Measurements from ENCODE around the gene MYH15.
A peak's percentile ranks its signal among the peaks of the same experiment; 100 is the strongest.

MYH15 gene

DNA sequence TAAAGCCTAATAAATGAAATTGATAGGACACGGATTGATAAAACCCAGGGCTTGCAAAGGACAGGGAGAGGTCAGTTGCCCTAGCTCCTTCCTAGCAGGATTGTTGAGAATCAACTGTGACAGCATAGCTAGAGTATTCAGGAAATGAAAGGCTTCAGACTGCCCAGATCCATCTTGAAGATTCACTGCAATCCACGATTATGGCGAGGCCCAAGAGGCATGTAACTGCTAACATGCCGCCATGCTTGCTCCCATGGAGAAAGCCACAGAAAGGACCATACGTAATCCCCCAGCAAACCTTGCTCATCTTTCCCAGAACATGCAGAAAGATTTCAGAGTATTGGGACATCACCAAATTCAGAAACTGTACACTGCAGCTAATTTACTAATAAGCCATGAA, 41.3 kb downstream of the MYH15 start:
- DNase-seq, result no peak

DNA sequence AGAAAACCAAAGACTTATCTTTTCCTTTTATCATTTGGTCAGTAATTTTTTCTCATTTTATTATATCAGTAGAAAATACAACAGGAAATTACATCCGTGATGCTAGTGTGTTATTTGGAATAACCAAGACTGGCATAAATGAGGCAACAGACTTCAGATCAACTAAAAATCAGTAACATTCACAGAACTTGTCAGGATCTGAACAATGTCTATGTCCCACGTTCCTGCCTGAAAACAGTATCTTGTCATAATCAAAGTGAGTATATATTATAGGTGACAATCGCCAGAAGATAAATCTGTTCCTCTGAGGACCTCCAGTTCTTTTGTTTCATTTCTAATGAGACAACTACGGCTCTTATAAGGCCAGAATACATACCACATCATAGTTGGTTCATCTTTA, 41.8 kb downstream of the MYH15 start:
- no peak for DNase-seq

DNA sequence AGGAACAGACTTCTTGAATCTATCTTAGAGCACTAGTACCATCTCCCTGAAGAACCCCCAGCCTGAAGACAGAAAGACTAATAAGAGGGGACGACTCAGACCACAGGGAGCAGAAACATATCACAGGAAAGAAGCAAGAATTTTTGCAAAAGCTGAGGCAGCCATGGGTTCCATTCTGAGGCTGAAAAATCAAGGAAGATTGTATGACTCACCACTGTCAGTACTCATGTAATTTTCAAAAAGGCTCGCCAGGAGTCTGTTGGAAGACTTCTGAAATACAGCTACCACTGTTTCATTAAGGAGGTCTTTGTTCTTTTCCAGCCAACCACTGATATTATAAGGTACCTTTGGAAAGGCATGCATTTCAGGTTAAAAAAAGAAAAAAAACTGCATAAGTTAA, 47.5 kb downstream of the MYH15 start:
- DNase-seq, result no peak

DNA sequence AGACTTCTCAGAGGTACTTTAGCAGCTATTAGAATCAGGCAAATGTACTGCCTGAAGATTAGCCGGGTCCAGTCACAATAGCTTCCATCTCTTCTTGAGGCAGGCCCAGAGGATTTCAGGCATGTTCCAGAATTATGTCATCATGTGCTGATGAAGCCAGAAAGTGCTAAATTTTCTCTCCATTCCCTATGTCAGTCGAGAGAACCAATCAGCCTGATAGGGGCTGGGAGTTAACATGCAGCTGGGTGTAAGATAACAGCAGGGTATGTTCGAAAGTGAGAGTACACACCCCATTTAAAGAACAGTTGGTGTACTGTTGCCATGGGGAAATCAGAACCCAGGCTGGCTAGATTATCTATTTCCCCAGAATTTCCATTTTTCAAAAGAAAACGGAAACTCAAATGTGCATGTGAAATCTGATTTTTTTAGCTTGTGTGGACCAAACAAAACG, 48.7 kb downstream of the MYH15 start:
- DNase-seq, result no peak

DNA sequence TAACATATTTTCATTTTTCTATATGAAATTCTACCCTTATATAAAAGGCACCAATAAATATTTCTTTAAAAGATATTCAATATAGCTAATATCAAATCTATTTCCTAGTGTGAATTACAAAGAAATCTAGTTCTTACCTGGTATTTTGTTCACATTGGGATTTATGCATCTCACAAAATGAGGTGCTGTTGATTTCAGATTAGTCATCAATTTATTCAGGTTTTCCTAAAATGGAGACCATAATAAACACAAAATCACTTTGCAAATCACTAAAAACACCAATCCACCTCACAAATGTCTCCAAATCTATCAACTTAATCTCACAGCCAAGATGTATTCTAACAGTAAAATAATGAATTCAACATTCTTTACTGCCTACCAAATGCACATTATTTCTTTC, 51.2 kb downstream of the MYH15 start:
- DNase-seq, result no peak

DNA sequence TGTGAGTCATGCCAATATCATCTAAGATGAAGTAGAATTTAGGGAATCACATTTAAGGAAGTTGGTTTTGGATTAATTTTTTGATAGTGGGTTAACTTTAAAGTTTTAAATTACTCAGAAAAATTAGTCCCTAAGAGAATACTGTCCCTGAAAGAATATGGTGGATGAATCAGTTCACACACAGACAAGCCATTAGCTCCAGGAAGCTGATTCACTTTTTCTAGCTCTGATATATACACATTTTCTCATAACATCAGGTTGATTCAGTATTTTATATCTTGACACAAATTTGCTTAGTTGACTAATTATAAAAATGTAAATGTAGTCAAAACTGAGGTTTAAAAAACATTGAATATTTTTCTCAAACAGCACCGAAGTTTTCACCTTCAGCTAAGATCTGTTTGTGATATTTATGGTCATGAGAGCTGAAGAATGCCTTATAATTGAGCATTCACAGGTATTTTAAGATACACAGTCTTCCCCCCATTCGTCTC, 55.1 kb downstream of the MYH15 start:
- no peak for DNase-seq

DNA sequence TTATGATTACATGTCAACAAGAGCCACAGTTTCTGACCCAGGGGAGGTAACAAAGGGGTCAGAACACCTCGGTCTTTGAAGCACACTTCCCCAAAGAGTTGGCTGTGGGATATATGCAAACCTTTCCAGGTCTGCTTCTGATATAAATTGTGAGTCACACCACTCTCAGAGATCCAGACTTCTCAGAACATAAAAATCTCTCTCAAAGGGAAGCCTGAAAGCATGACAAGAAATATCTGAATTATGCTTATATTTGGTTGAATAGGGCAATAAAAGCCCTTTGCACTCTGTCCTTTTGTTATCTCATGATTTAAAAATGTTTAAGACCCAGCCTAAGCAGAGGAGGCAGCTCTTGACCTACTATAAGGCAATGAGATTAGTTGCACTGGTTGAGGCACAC, 56.8 kb downstream of the MYH15 start:
- DNase-seq, result no peak

DNA sequence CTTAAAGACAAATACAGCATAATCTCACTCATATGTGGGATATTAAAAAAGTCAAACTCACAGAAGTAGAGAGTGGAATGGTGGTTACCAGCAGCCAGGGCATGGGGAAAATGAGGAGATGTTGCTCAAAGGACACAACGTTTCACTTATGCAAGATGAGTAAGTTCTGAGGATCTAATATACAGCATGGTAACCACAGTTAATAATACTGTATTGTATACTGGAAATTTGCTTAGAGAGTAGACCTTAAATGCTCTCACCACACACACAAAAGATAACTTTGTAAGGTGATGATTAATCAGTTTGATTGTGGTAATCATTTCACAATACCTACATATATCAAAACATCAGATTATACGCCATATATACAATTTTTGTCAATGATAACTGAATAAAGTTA, 60.0 kb downstream of the MYH15 start:
- DNase-seq, result no peak

DNA sequence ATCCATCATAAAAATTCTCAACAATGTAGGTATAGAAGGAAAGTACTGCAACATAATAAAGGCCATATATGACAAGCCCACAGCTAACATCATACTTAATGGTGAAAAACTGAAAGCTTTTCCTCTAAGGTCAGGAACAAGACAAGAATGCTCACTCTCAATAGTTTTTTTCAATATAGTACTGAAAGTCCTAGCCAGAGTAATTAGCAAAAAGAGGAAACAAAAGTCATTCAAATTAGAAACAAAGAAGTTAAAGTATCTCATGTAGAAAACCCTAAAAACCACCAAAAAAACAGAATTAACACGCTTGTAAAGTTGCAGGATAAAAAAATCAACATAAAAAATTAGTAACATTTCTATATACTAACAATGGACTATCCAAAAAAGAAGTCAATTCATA, 61.8 kb downstream of the MYH15 start:
- no peak for DNase-seq

DNA sequence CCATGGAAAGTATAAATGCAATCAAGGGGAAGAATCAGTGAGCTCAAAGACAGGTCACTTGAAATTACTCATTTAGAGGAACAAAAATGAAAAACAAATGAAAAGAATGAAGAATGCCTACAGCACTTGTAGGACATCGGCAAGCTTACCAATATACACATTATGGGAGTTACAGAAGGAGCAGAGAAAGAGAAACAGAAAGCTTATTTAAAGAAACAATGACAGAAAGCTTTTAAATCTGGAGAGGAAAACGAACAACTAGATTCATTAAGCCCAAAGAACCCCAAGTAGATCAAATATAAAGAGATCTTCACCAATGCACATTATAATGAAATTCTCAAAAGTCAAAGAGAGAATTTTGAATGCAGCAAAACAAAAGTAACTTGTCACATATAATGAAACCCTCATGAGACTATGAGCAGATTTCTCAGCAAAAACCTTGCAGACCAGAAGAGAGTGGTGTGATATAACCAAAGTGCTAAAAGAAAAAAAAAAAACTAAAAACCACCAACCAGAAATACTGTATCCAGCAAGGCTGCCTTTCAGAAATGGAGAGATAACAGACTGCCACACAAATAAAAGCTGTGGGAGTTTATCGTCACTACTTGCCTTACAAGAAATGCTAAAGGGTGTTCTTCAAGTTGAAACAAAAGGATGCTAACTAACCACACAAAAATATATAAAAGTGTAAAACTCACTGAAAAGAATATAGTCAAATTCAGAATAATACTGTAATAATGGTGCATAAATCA, 63.1 kb downstream of the MYH15 start:
- no peak for DNase-seq

DNA sequence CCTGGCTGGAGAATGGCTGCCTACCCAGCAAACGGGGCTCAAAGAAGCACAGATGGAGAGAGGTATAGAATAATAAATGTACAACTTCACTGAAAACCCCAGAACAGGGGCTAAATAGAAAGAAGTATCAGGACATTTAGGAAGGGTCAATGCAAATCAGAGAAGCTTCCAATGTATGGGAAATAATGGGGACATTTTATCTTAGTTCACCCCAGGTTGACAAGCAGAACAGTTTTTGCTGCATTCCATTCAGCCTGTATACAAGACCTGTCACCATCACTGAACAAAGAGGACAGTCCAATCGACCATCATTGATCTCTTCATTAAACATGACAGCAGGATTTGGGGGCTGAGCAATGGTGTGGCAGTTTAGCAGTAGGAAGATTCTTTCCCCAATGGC, 68.1 kb downstream of the MYH15 start:
- DNase-seq, result no peak

DNA sequence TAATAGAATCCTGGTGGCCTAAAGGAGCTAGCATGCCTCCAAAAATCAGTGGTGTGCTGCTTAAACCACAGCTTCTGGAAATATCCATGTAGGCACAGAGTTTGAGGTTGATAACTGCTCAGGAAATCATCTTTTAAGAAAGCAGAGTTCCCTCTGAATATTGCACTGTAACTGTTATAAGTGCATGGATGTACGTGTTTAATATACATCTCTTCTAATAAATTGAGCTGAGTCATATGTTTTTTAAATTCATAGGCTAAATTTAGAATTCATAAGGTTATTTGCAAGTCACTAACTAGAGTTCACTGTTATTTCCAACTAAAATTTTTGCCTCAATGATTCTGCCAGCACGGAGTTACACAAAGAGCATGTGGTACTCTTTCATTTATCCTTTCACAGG, 68.9 kb downstream of the MYH15 start:
- no peak for DNase-seq

DNA sequence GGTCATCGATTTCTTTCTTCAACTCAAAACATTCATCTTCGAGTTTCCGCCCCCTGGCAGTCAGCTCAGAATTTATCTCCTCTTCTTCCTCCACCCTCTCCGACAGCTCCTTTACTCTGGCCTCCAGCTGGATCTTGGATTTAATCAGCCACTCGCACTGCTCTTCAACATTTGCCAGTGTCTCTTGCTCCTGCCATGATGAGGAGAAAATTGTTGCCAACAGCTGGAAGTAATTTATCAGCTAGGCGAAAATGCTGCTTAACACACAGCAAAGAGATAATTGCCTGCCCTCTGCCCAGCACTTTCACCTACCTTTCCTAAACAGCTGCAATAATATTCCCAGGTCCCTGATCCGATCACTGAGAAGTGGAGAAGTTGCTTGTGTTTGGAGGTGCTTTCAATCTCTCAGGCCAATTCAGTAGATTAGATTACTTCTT, 69.3 kb downstream of the MYH15 start:
- DNase-seq, result peak; percentile 6

DNA sequence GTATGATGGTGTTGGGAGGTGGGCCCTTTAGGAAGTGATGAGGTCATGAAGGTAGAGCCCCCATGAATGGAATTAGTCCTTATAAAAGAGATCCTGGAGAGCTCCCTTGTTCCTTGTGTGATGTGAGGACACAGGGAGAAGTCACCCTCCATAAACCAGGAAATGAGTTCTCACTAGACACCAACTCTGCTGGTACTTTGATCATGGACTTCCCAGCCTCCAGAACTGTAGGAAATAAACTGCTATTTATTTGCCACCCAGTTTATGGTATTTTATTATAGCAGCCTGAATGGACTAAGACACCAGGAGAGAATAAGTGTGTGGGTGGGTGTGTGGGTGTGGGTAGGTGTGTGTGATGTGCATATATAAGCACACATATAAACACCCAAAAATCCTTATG, 71.9 kb downstream of the MYH15 start:
- DNase-seq, result no peak

DNA sequence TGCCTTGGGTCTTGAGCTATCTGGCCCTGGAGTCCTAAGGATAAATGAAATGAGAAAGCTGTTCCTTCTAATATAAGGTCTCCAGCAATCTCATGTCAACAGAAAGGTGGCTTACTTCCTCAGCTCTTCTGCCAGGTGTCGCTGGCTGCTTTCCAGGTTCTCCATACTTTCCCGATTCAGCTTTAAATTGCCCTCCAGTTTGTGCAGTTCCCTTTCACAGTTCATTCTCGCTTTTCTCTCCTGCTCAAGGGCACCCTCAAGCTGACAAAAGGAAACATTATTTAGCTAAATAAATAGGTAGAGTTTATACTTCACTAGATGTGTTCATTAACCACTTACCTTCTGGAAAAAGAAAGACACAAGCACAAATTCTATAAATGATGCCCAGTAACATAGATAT, 73.0 kb downstream of the MYH15 start:
- peak; percentile 72 for DNase-seq

DNA sequence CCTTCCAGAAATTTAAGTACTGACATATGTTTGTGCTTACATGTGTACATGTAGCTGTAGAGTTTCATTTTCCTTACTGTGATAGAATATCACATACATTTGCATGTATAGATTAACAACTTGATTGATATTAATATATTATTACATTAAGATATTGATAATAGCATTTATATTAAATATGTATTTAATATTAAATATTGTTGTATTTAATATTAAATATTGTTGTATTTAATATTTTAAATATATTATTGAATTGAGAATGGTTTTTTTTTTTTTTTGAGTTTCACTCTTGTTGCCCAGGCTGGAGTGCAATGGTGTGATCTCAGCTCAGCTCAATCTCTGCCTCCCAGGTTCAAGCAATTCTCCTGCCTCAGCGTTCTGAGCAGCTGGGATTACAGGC, 76.5 kb downstream of the MYH15 start:
- no peak for DNase-seq

DNA sequence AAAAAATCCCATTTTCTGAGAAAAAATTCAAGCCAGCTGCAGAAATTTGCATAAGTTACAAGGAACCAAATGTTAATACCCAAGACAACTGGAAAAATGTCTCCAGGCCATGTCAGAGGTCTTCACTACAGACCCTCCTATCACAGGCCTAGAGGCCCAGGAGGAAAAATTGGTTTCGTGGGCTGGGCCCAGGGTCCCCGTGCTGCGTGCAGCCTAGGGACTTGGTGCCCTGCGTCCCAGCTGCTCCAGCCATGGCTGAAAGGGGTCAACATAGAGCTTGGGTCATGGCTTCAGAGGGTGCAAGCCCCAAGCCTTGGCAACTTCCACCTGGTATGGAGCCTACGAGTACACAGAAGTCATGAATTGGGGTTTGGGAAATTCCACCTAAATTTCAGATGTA, 78.0 kb downstream of the MYH15 start:
- DNase-seq, result no peak

DNA sequence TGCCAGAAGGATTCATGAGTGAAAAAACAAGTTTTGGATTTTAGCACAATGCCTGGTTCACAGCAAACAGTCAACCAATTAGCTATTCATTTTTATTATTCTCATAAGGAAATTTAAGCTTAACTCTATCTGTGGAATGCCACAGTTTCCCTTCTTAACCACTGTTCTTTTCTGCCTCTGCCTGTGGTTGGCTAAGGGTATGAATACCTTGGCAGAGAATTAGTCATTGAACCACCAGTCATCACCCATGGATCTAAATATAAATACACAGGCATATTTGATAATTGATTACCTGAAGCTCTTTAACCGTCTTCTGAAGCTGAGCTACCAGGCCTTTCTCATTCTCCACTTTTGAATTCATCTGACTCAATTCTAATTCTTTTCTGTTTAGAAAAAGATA, 79.9 kb downstream of the MYH15 start:
- DNase-seq, result no peak

DNA sequence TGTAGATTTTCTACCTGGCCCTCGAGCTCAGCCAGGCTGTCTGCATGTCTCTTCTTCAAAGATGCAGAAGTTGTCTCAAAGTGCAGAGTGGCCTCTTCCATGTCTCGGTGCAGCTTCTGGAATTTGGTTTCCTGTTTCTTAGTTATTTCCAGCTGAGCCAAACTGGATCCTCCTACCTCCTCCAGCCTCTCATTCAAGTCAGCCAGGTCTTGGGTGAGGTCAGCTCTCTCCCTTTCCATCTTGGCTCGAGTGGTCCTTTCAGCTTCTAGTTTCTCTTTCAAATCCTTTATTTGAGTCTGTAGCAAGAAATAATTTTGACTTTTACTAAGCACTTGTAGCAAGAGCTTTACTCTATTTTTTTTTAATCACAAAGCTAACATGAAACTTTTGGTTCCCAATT, 81.8 kb downstream of the MYH15 start:
- DNase-seq, result no peak

DNA sequence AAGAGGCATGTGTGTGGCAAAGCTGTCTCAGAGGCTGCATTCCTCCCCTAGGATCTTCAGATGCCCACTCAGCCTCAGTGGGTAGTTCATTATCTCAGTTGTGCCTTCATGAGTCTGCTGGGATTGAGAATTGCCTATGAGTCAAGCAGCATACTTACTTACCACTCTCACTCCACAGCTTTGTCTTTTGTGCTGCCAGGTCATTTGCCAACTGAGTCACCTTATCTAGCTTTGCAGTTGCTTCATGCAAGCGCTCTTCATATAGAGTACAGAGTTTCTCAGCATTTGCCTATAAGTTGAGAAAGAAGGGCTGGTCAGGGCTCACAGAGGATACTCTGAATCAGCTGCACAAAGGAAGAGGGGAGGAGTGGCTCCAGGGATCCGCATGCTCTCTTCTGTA, 89.5 kb downstream of the MYH15 start:
- DNase-seq, result no peak

DNA sequence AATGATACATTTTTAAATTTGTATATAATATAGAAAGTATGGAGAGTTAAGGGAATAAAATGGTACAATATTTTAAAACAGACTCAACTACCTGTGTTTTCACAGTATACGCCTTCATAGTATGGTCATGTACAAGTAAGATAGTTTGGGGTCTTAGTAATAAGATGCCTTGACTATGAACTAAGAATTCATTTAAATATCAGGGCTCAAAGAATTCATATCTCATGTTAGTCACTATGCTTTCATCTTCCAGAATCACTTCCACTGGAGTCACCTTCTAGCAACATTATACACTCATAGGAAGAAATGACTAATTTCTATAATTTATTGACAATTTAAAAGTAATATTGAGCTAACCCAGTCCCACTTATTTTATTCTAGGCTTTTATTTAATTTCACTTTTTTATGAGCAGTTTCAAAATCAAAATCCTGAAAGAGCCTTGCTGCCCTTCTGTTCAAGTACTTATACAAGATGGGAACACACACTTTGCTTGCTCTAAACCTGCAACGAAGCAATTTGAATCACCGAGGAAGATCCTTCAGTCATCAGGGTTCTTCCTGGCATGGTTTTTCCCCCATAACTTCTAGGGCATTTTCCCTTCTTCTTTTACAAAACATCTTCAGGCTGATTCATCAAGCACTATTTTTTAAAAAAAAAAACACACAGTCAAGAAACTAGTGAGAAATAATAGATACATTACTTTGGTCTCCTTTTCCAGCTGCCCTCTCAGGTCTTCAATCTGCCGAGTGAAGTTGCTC, 94.1 kb downstream of the MYH15 start:
- DNase-seq, result no peak

DNA sequence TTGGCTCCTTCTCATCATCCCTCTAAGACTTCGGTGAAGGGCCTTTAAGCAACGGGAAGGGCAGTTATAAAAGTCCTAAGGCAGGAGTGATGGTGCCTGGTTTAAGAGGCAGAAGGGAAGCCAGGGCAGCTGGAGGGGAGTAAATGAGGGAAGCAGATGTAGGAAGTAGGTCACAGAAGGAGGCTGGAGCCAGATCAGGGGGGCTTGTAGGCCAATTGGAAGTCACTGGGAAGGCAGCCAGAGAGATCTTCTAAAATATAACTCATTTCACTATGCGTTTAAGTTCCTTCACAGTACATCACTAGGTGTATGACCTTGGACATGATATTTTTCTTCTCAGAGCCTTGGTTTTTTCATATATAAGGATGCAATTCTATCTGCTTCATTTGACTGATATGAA, 94.7 kb downstream of the MYH15 start:
- DNase-seq, result no peak

DNA sequence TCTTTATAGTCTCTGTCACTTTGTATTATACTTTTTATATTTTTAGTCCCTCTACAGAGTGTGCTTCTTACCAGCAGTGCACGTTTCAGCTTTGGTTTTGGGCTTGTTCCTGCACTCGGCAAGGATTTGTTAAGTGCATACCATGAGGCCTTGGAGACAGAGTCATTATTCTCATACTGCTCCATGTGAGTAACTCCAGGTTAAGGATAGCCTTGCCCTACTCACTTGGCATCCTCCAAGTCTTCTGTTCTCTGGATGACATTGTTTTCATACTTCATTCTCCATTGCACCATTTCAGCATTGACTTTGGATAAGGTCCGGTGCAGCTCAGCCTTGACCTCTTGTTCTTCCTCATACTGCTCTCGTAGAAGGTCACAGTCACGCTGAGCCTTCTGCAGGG, 96.4 kb downstream of the MYH15 start:
- DNase-seq, result no peak

DNA sequence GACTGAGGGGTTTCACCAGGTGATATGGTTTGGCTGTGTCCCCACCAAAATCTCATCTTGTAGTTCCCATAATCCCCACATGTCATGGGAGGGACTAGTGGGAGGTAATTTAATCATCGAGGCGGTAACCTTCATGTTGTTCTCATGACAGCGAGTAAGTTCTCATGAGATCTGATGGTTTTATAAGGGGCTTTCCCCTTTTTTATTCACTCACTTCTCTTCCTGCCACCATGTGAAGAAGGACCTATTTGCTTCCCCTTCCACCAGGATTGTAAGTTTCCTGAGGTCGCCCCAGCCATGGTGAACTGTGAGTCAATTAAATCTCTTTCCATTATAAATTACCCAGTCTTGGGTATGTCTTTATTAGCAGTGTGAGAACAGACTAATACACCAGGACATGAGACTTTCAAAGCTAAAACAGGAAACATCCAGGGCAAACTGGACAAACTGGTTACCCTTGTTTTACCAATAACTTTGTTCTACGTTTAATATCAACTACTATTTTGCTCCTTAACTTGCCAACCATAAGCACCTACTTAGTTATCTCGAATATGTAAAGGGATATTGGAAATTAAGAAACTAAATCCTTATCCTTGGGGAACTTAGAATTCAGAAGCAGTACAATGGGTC, 98.2 kb downstream of the MYH15 start:
- no peak for DNase-seq

Data from NCI-H1092 treated with DMSO at 0.1 percent for 48 hours (cell line).